Tibial nerve (tissue), 4 donors: Measurements from ENCODE around the gene ADRM1. TPM values are rescaled to one million over a fixed set of nuclear protein-coding genes. Genes with fewer than 3 reads are reported as not detected.

ENCODE experiments used
- DNase-seq, 2 donors: peaks; one replicate each; pipeline ENCODE4 v3.0.0-alpha.2; 2019; ENCODE audit warnings: low spot score in 2 of 2
- H3K27ac ChIP-seq, 4 donors: fragments of 200-600 bp; sonication (generic) in 3 of 4; one replicate each; pipeline ENCODE4 v1.5.1; 2017 to 2019; ENCODE audit warnings: mild to moderate bottlenecking in 1 of 4
- H3K27me3 ChIP-seq, 2 donors: fragments of 200-600 bp; sonication (generic) in 1 of 2; one replicate each; pipeline versions ENCODE4 v1.5.1 to v1.6.0; 2017 to 2019
- H3K36me3 ChIP-seq, 3 donors: fragments of 200-600 bp; sonication (generic); one replicate each; pipeline ENCODE4 v1.5.1; 2018 to 2019
- H3K4me1 ChIP-seq, 4 donors: fragments of 200-600 bp; sonication (generic) in 3 of 4; one replicate each; pipeline ENCODE4 v1.5.1; 2017 to 2019
- H3K4me3 ChIP-seq, 4 donors: fragments of 200-600 bp; sonication (generic) in 3 of 4; one replicate each; pipeline ENCODE4 v1.5.1; 2017 to 2019; ENCODE audit warnings: mild to moderate bottlenecking in 1 of 4, moderate library complexity in 1 of 4
- H3K9me3 ChIP-seq, 4 donors: fragments of 200-600 bp; sonication (generic) in 3 of 4; one replicate each; pipeline ENCODE4 v1.5.1; 2017 to 2019
- EP300 ChIP-seq, 2 donors: sonication (generic); formaldehyde crosslinking; IDR thresholded peaks; one replicate each; pipeline ENCODE4 v1.6.1; 2017; ENCODE audit warnings: antibody characterized with exemption in 2 of 2, mild to moderate bottlenecking in 1 of 2
- POLR2A ChIP-seq, 2 donors: fragments of 450-650 bp; IDR thresholded peaks; one replicate each; pipeline ENCODE4 v1.6.1; 2017; ENCODE audit warnings: antibody characterized with exemption in 2 of 2, mild to moderate bottlenecking in 2 of 2, moderate library complexity in 2 of 2
- WGBS, 2 donors: methylation state at CpG; one replicate each; pipeline ENCODE4 v1.1.5; 2018; 5-methylcytosine and 5-hydroxymethylcytosine counted together
- total RNA-seq, 4 donors: library from RNA; depleted of rRNA; stranded (reverse); fragments of >200 nt; gene quantifications; one replicate each; pipeline ENCODE4 v1.1.0, GENCODE V29; 2016
- TF ChIP-seq, protein P1 (sequence below), 5 experiments: fragments of 200-600 bp in 3 of 5; fragments of 450-650 bp in 2 of 5; sonication (generic) in 3 of 5; IDR thresholded peaks; one replicate each; pipeline ENCODE4 v1.5.1; 2016 to 2019; ENCODE audit warnings: antibody characterized with exemption in 5 of 5, mild to moderate bottlenecking in 3 of 5, moderate library complexity in 2 of 5

ADRM1 gene
- total RNA-seq, 4 donors from 2014 or later = 111 to 132 (median 129) TPM

DNA sequence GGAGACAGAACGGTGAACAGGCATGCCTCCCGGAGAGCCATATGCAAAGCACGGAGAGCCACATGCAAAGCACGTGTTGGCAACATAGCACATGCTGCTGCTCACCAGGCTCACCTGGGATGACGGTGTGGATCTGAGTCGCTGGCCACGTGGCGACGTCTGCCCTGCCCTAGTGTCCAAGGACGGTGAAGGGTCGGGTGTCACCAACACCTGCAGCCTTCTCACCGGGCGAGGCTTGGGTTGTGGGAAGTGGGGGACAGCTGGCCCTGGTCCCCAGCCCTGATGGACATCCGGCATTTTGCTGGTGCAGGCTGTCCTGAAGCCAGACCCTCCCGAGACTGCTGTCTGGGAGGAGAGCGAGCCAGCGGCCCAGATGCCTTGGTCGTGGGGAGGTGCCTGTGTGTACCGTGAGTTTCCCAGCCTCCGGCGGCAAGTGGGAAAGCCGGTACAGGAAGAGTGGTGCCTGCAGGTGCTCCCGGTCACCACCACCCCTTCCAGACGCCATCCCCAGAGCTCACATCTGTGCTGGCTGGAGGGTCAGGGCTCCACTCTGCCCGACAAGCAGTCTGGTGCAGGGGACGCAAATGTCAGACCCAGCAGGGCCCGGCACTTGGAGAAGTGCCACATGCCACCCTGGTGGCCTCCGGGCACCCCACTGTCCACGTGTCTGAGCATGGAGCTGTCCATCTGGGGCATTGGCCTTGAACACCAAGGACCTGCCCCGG is 5.9 kb upstream of the ADRM1 start:
- TF ChIP-seq, protein P1, sequence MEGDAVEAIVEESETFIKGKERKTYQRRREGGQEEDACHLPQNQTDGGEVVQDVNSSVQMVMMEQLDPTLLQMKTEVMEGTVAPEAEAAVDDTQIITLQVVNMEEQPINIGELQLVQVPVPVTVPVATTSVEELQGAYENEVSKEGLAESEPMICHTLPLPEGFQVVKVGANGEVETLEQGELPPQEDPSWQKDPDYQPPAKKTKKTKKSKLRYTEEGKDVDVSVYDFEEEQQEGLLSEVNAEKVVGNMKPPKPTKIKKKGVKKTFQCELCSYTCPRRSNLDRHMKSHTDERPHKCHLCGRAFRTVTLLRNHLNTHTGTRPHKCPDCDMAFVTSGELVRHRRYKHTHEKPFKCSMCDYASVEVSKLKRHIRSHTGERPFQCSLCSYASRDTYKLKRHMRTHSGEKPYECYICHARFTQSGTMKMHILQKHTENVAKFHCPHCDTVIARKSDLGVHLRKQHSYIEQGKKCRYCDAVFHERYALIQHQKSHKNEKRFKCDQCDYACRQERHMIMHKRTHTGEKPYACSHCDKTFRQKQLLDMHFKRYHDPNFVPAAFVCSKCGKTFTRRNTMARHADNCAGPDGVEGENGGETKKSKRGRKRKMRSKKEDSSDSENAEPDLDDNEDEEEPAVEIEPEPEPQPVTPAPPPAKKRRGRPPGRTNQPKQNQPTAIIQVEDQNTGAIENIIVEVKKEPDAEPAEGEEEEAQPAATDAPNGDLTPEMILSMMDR (IDR thresholded peaks at IDR 0.05) = no peak
- TF ChIP-seq POLR2A (IDR thresholded peaks at IDR 0.05) (no peak), EP300 (IDR thresholded peaks at IDR 0.05) (no peak)
- WGBS, 2 donors = 81 to 90% methylated on average over 15 to 25 of the region's 30 CpGs

DNA sequence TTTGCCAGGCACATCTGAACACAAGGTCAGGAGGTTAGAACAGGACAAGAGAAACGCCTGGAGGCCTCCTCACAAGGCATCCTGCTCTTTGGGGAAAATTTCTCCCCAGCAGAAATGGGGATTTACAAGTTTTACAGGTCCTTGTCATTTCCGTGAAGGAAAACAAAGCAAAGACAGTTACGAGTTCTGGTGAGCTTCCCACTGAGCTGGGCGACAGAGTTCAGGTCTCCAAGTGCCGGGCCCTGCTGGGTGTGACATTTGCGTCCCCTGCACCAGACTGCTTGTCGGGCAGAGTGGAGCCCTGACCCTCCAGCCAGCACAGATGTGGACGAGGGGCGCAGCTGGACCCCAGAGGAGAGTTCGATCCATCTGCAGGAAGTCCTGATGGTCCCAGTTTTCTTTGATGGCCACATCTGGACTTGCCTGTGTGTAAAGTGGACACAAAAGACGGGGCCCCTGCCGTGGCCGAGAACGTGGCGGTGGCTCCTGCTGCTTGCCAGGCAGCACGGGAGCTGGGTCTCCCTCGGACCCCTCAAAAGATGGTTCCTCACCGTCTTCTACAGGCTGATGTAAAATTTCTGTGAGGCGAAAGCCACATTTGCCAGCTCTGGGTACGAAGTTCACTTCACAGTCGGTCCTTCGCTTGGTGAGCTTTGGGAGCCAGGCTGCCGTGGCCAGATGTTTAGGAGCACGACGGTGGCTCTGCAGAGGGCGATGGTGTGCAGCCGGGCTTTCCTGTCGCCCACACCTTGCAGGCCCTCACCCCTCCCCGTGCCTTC is 5.2 kb upstream of the ADRM1 start:
- H3K4me1 ChIP-seq = peaks cover 0 to 7% (median 0%) of the 10 kb centered on the region in 4 donors
- H3K27me3 ChIP-seq = no peaks in the 10 kb centered on the region
- TF ChIP-seq, protein P1 (IDR thresholded peaks at IDR 0.05) = no peak
- no peak for TF ChIP-seq EP300 (IDR thresholded peaks at IDR 0.05)
- no peak for TF ChIP-seq POLR2A (IDR thresholded peaks at IDR 0.05)
- 82 to 83% methylated on average over 29 of the region's 29 CpGs for WGBS, 2 donors
- H3K27ac ChIP-seq = no peak overlapping the region
- no peaks in the 10 kb centered on the region for H3K9me3 ChIP-seq
- H3K4me3 ChIP-seq = no peak overlapping the region
- H3K36me3 ChIP-seq = peaks cover 0 to 60% (median 0%) of the 10 kb centered on the region in 3 donors
- DNase-seq = no peak

More for the DNA sequence above, 5.9 kb upstream of the ADRM1 start:
- peaks cover 0 to 2% (median 0%) of the 10 kb centered on the region in 4 donors for H3K4me1 ChIP-seq
- H3K36me3 ChIP-seq = peaks cover 1 to 68% (median 4%) of the 10 kb centered on the region in 3 donors
- no peaks in the 10 kb centered on the region for H3K9me3 ChIP-seq
- H3K4me3 ChIP-seq = no peak overlapping the region
- no peak overlapping the region for H3K27ac ChIP-seq
- no peaks in the 10 kb centered on the region for H3K27me3 ChIP-seq
- DNase-seq = no peak

DNA sequence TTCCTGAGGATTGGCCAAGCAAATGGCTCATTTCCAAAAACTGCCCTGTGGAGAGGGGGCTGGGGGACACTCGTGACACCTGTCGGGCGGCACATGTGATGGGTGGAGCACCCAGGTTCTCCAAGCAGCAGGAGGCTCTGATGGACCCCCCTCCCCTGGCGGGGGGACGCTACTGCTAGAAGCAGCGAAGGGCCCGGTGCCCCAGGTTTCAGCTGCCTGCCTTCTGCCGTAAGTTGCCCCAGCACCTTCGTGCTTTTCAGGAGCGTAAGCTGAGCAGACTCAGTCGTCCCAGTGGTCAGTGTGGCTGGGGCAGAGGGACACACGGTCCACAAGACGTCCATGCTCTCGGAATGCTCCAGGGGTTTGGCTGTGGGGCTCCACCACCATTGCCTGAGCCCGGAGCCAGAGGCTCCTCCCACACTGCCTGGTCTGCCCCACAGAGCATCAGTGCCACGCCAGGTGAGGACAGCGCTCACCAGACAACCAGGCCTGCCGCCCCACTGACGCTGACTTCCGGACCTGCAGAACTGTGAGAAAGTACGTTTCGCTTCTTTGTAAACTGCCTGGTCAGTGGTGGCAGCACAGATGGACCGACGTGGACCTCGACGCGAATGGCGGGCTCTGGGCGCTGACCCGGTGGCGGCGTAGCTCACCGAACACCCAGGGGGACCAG is 4.1 kb upstream of the ADRM1 start:
- no peaks in the 10 kb centered on the region for H3K27me3 ChIP-seq
- H3K9me3 ChIP-seq = no peaks in the 10 kb centered on the region
- H3K36me3 ChIP-seq = peaks cover 0 to 52% (median 0%) of the 10 kb centered on the region in 3 donors
- H3K4me1 ChIP-seq = peaks cover 0 to 10% (median 1%) of the 10 kb centered on the region in 4 donors
- TF ChIP-seq, protein P1 (IDR thresholded peaks at IDR 0.05) = no peak
- TF ChIP-seq POLR2A (IDR thresholded peaks at IDR 0.05) (no peak), EP300 (IDR thresholded peaks at IDR 0.05) (no peak)
- 89 to 93% methylated on average over 23 to 33 of the region's 33 CpGs for WGBS, 2 donors
- H3K27ac ChIP-seq = no peak overlapping the region
- H3K4me3 ChIP-seq = no peak overlapping the region
- no peak for DNase-seq

DNA sequence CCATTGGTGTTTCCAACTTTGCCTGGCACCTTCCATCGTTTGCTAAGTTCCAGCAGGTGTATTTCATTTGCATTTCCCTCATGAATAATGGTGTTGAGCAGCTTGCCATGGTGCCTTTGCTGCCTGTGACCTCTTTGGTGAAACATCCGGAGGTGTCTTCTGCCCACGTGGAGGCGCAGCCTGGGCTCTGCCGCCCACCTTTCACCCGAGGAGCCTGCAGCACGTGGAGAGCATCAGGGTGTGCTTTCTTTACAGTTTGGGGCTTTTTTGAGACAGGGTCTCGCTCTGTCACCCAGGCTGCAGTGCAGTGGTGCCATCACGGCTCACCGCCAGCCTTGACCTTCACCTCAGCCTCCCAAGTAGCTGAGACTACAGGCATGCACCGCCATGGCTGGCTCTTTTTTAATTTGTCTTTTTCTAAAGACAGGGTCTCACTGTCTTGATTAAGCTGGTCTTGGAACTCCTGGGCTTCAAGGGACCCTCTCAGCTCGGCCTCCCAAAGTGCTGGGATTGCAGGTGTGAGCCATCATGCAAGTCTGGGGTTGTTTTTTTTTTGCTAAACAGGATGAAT is 3.0 kb upstream of the ADRM1 start:
- Histone ChIP-seq H3K4me1 (peaks cover 4 to 20% (median 11%) of the 10 kb centered on the region in 4 donors), H3K27ac (no peak overlapping the region), H3K27me3 (no peaks in the 10 kb centered on the region), H3K9me3 (no peaks in the 10 kb centered on the region), H3K36me3 (peaks cover 0 to 47% (median 0%) of the 10 kb centered on the region in 3 donors), H3K4me3 (no peak overlapping the region)
- 80 to 81% methylated on average over 12 of the region's 12 CpGs for WGBS, 2 donors
- no peak for DNase-seq
- TF ChIP-seq, protein P1 (IDR thresholded peaks at IDR 0.05) = no peak
- TF ChIP-seq EP300 (IDR thresholded peaks at IDR 0.05) = no peak
- TF ChIP-seq POLR2A (IDR thresholded peaks at IDR 0.05) = no peak
